Activated naive CD8-positive, alpha-beta T cell (primary cell): ENCODE data around the gene ETNK1.
"Not testable (repeated sequence)": the region's sequence is repeated elsewhere in the genome, so short reads cannot be mapped to it uniquely, and the experiment has no call there.

ENCODE experiments used
- H3K27ac Mint-ChIP-seq: one replicate; pipeline ENCODE4 v1.8.0; 2021; ENCODE audit warnings: mixed read lengths
- H3K27me3 Mint-ChIP-seq: one replicate; pipeline ENCODE4 v1.8.0; 2021; ENCODE audit warnings: mixed read lengths
- H3K36me3 Mint-ChIP-seq: one replicate; pipeline ENCODE4 v1.8.0; 2021; ENCODE audit warnings: mixed read lengths
- H3K4me1 Mint-ChIP-seq: one replicate; pipeline ENCODE4 v1.8.0; 2021; ENCODE audit warnings: low read depth, mixed read lengths
- H3K4me3 Mint-ChIP-seq: one replicate; pipeline ENCODE4 v1.8.0; 2021; ENCODE audit warnings: mild to moderate bottlenecking, mixed read lengths
- H3K9me3 Mint-ChIP-seq: one replicate; pipeline ENCODE4 v1.8.0; 2021; ENCODE audit warnings: low read depth, mixed read lengths

The ETNK1 gene

GRCh38 chr12:22691319-22691718 lies 66.3 kb downstream of the ETNK1 start:
- no peaks in the 10 kb centered on the region for H3K27me3 Mint-ChIP-seq
- H3K9me3 Mint-ChIP-seq, result peaks cover 6% of the 10 kb centered on the region
- peaks cover 16% of the 10 kb centered on the region for H3K4me1 Mint-ChIP-seq
- H3K4me3 Mint-ChIP-seq, result no peak overlapping the region
- H3K36me3 Mint-ChIP-seq, result peaks cover 4% of the 10 kb centered on the region
- H3K27ac Mint-ChIP-seq, result no peak overlapping the region

- not testable (repeated sequence) for H3K4me1 Mint-ChIP-seq, H3K4me3 Mint-ChIP-seq, H3K27me3 Mint-ChIP-seq, H3K9me3 Mint-ChIP-seq, H3K36me3 Mint-ChIP-seq, H3K27ac Mint-ChIP-seq
These were observed 67.5 kb downstream of the ETNK1 start for GRCh38 chr12:22692467-22692866.

- H3K4me3 Mint-ChIP-seq, result no peak overlapping the region
- H3K27ac Mint-ChIP-seq, result no peak overlapping the region
- peaks cover 5% of the 10 kb centered on the region for H3K4me1 Mint-ChIP-seq
- H3K36me3 Mint-ChIP-seq, result no peaks in the 10 kb centered on the region
- peaks cover 6% of the 10 kb centered on the region for H3K9me3 Mint-ChIP-seq
- H3K27me3 Mint-ChIP-seq, result no peaks in the 10 kb centered on the region
These were observed 68.1 kb downstream of the ETNK1 start for GRCh38 chr12:22692964-22693555.

GRCh38 chr12:22698576-22698975 lies 73.6 kb downstream of the ETNK1 start:
- Mint-ChIP-seq H3K27ac (no peak overlapping the region), H3K9me3 (peaks cover 6% of the 10 kb centered on the region), H3K36me3 (no peaks in the 10 kb centered on the region), H3K4me3 (no peak overlapping the region), H3K4me1 (no peaks in the 10 kb centered on the region), H3K27me3 (no peaks in the 10 kb centered on the region)

GRCh38 chr12:22699705-22700104 lies 74.7 kb downstream of the ETNK1 start:
- H3K4me1 Mint-ChIP-seq, H3K4me3 Mint-ChIP-seq, H3K27me3 Mint-ChIP-seq, H3K9me3 Mint-ChIP-seq, H3K36me3 Mint-ChIP-seq, H3K27ac Mint-ChIP-seq: not testable (repeated sequence)

- Mint-ChIP-seq H3K4me3 (no peak overlapping the region), H3K36me3 (no peaks in the 10 kb centered on the region), H3K27ac (no peak overlapping the region), H3K4me1 (no peaks in the 10 kb centered on the region), H3K27me3 (no peaks in the 10 kb centered on the region), H3K9me3 (peaks cover 6% of the 10 kb centered on the region)
These were observed 75.1 kb downstream of the ETNK1 start for GRCh38 chr12:22700106-22700505.

GRCh38 chr12:22701216-22701809 lies 76.3 kb downstream of the ETNK1 start:
- not testable (repeated sequence) for H3K27me3 Mint-ChIP-seq, H3K4me1 Mint-ChIP-seq

GRCh38 chr12:22702690-22703089 lies 77.7 kb downstream of the ETNK1 start:
- H3K9me3 Mint-ChIP-seq, result no peaks in the 10 kb centered on the region
- no peaks in the 10 kb centered on the region for H3K4me1 Mint-ChIP-seq
- H3K27ac Mint-ChIP-seq, result no peak overlapping the region
- H3K27me3 Mint-ChIP-seq, result no peaks in the 10 kb centered on the region
- H3K4me3 Mint-ChIP-seq, result no peak overlapping the region
- H3K36me3 Mint-ChIP-seq, result no peaks in the 10 kb centered on the region

More at GRCh38 chr12:22701216-22701809, 76.3 kb downstream of the ETNK1 start:
- not testable (repeated sequence) for H3K36me3 Mint-ChIP-seq, H3K4me3 Mint-ChIP-seq, H3K27ac Mint-ChIP-seq, H3K9me3 Mint-ChIP-seq

- Mint-ChIP-seq H3K27ac (no peak overlapping the region), H3K9me3 (no peaks in the 10 kb centered on the region), H3K36me3 (no peaks in the 10 kb centered on the region), H3K27me3 (peaks cover 3% of the 10 kb centered on the region), H3K4me3 (no peak overlapping the region), H3K4me1 (no peaks in the 10 kb centered on the region)
These were observed 84.3 kb downstream of the ETNK1 start for GRCh38 chr12:22709292-22709691.

GRCh38 chr12:22712083-22712482 lies 87.1 kb downstream of the ETNK1 start:
- Mint-ChIP-seq H3K27me3 (peaks cover 3% of the 10 kb centered on the region), H3K4me1 (no peaks in the 10 kb centered on the region), H3K4me3 (no peak overlapping the region), H3K27ac (no peak overlapping the region), H3K36me3 (no peaks in the 10 kb centered on the region), H3K9me3 (no peaks in the 10 kb centered on the region)

- no peaks in the 10 kb centered on the region for H3K9me3 Mint-ChIP-seq
- H3K27me3 Mint-ChIP-seq, result peaks cover 1% of the 10 kb centered on the region
- H3K27ac Mint-ChIP-seq, result no peak overlapping the region
- H3K4me1 Mint-ChIP-seq, result no peaks in the 10 kb centered on the region
- H3K36me3 Mint-ChIP-seq, result no peaks in the 10 kb centered on the region
- no peak overlapping the region for H3K4me3 Mint-ChIP-seq
These were observed 90.3 kb downstream of the ETNK1 start for GRCh38 chr12:22715254-22715653.

- peaks cover 4% of the 10 kb centered on the region for H3K27me3 Mint-ChIP-seq
- no peak overlapping the region for H3K4me3 Mint-ChIP-seq
- no peaks in the 10 kb centered on the region for H3K36me3 Mint-ChIP-seq
- H3K27ac Mint-ChIP-seq, result no peak overlapping the region
- H3K9me3 Mint-ChIP-seq, result no peaks in the 10 kb centered on the region
- no peaks in the 10 kb centered on the region for H3K4me1 Mint-ChIP-seq
These were observed 94.8 kb downstream of the ETNK1 start for GRCh38 chr12:22719745-22720144.

GRCh38 chr12:22722081-22722480 lies 97.1 kb downstream of the ETNK1 start:
- H3K27ac Mint-ChIP-seq, result no peak overlapping the region
- peaks cover 5% of the 10 kb centered on the region for H3K27me3 Mint-ChIP-seq
- no peak overlapping the region for H3K4me3 Mint-ChIP-seq
- no peaks in the 10 kb centered on the region for H3K9me3 Mint-ChIP-seq
- no peaks in the 10 kb centered on the region for H3K4me1 Mint-ChIP-seq
- H3K36me3 Mint-ChIP-seq, result no peaks in the 10 kb centered on the region

GRCh38 chr12:22722779-22723178 lies 97.8 kb downstream of the ETNK1 start:
- Mint-ChIP-seq H3K36me3 (no peaks in the 10 kb centered on the region), H3K4me3 (no peak overlapping the region), H3K27ac (no peak overlapping the region), H3K4me1 (no peaks in the 10 kb centered on the region), H3K9me3 (no peaks in the 10 kb centered on the region), H3K27me3 (peaks cover 5% of the 10 kb centered on the region)

- H3K27ac Mint-ChIP-seq, result no peak overlapping the region
- H3K9me3 Mint-ChIP-seq, result no peaks in the 10 kb centered on the region
- H3K4me1 Mint-ChIP-seq, result no peaks in the 10 kb centered on the region
- no peaks in the 10 kb centered on the region for H3K36me3 Mint-ChIP-seq
- H3K27me3 Mint-ChIP-seq, result peaks cover 14% of the 10 kb centered on the region
- no peak overlapping the region for H3K4me3 Mint-ChIP-seq
These were observed 104.0 kb downstream of the ETNK1 start for GRCh38 chr12:22728987-22729386.

- H3K27me3 Mint-ChIP-seq, result peaks cover 14% of the 10 kb centered on the region
- H3K36me3 Mint-ChIP-seq, result no peaks in the 10 kb centered on the region
- no peak overlapping the region for H3K4me3 Mint-ChIP-seq
- no peaks in the 10 kb centered on the region for H3K9me3 Mint-ChIP-seq
- no peaks in the 10 kb centered on the region for H3K4me1 Mint-ChIP-seq
- no peak overlapping the region for H3K27ac Mint-ChIP-seq
These were observed 104.5 kb downstream of the ETNK1 start for GRCh38 chr12:22729431-22729956.
